ENCODE data around the gene BEND6. TPM values are rescaled to one million over a fixed set of nuclear protein-coding genes. Genes with fewer than 3 reads are reported as not detected.
A peak's percentile ranks its signal among the peaks of the same experiment; 100 is the strongest.

BEND6 gene
- total and polyA plus RNA-seq, 12 donors = 0.07 to 1.8 (median 0.36) TPM

DNA sequence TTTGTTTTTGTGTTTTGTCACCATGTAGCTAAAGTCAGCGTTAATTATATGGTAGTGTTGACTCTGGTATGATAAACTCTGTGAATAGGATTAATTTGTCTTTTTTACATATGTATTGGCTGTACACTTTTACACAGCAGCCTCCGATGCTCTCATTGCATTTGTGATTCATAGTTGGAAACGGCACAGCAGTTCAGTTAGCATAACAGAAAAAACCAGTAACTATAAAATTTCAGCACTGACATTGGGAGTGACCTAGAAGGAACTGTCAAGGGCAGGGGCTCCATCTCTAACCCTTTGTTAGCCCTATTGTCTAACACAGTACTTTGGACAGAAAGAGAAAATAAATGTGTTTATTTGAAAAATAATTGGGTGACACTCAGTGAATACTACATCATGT is 5.6 kb upstream of the BEND6 start:
- intact Hi-C loops (cut with DNase I) = no loop called here

DNA sequence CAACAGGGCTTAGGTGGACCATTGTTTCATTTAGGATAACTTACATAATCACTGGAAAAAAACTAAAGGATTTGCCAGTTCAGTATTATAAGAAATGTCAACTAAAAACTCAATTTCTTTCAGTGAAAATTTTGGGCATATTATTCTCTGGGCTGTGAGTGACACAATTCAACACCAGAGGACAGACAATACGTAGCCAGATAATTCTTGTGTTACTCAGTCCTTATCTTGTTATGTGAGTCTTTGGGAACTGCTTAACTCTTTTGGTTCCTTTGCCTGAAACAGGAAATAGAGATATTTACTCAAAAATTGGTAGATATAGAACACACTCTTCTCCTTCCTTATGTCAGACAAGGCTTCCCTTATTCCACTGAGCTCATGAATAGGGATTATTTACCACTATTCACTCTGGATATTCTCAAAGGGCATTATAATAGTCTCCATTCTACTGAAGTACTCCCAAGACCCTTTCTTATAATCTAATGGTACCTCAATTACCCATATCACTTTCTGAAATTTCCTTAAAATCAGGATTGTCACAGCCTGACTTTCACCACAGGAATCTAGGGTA is 4.9 kb upstream of the BEND6 start:
- TF ChIP-seq, protein P1, sequence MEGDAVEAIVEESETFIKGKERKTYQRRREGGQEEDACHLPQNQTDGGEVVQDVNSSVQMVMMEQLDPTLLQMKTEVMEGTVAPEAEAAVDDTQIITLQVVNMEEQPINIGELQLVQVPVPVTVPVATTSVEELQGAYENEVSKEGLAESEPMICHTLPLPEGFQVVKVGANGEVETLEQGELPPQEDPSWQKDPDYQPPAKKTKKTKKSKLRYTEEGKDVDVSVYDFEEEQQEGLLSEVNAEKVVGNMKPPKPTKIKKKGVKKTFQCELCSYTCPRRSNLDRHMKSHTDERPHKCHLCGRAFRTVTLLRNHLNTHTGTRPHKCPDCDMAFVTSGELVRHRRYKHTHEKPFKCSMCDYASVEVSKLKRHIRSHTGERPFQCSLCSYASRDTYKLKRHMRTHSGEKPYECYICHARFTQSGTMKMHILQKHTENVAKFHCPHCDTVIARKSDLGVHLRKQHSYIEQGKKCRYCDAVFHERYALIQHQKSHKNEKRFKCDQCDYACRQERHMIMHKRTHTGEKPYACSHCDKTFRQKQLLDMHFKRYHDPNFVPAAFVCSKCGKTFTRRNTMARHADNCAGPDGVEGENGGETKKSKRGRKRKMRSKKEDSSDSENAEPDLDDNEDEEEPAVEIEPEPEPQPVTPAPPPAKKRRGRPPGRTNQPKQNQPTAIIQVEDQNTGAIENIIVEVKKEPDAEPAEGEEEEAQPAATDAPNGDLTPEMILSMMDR (IDR thresholded peaks at IDR 0.05) = no peak
- no peaks in the 10 kb centered on the region for H3K36me3 ChIP-seq
- H3K4me1 ChIP-seq = peaks cover 0 to 17% (median 9%) of the 10 kb centered on the region in 9 donors
- DNase-seq = no peak
- ATAC-seq = no peak
- H3K27ac ChIP-seq = no peak overlapping the region
- H3K9me3 ChIP-seq = no peaks in the 10 kb centered on the region
- intact Hi-C loops (cut with DNase I) = loop anchor here in 2 of 10 donors (10.0 kb wide), 1 partner anchor 45 kb away; no protein-coding TSS in a partner anchor
- WGBS, 2 donors = 11 to 22% methylated on average over 1 of the region's 1 CpG
- H3K4me3 ChIP-seq = no peak overlapping the region
- peaks cover 0 to 23% (median 3%) of the 10 kb centered on the region in 7 donors for H3K27me3 ChIP-seq

More for the DNA sequence above, 5.6 kb upstream of the BEND6 start:
- H3K4me3 ChIP-seq = no peak overlapping the region
- DNase-seq = no peak
- ATAC-seq = no peak
- no peaks in the 10 kb centered on the region for H3K9me3 ChIP-seq
- H3K27ac ChIP-seq = no peak overlapping the region
- WGBS, 2 donors = 71 to 74% methylated on average over 3 of the region's 3 CpGs
- peaks cover 0 to 16% (median 8%) of the 10 kb centered on the region in 9 donors for H3K4me1 ChIP-seq
- H3K36me3 ChIP-seq = no peaks in the 10 kb centered on the region
- TF ChIP-seq, protein P1 (IDR thresholded peaks at IDR 0.05) = no peak
- H3K27me3 ChIP-seq = peaks cover 0 to 19% (median 3%) of the 10 kb centered on the region in 7 donors

- H3K9me3 ChIP-seq = no peaks in the 10 kb centered on the region
- H3K27me3 ChIP-seq = peaks cover 0 to 35% (median 7%) of the 10 kb centered on the region in 7 donors
- TF ChIP-seq, protein P1 (IDR thresholded peaks at IDR 0.05) = no peak
- DNase-seq = no peak
- no peak overlapping the region for H3K4me3 ChIP-seq
- peaks cover 0 to 27% (median 17%) of the 10 kb centered on the region in 9 donors for H3K4me1 ChIP-seq
- 67 to 81% methylated on average over 3 of the region's 3 CpGs for WGBS, 2 donors
- intact Hi-C loops (cut with DNase I) = loop anchor here in 2 of 10 donors (10.0 kb wide), 1 partner anchor 46 kb away; no protein-coding TSS in a partner anchor
- H3K27ac ChIP-seq = no peak overlapping the region
- ATAC-seq = no peak
- no peaks in the 10 kb centered on the region for H3K36me3 ChIP-seq
These were observed 3.7 kb upstream of the BEND6 start for GRCh38 chr6:56951049-56951831.

DNA sequence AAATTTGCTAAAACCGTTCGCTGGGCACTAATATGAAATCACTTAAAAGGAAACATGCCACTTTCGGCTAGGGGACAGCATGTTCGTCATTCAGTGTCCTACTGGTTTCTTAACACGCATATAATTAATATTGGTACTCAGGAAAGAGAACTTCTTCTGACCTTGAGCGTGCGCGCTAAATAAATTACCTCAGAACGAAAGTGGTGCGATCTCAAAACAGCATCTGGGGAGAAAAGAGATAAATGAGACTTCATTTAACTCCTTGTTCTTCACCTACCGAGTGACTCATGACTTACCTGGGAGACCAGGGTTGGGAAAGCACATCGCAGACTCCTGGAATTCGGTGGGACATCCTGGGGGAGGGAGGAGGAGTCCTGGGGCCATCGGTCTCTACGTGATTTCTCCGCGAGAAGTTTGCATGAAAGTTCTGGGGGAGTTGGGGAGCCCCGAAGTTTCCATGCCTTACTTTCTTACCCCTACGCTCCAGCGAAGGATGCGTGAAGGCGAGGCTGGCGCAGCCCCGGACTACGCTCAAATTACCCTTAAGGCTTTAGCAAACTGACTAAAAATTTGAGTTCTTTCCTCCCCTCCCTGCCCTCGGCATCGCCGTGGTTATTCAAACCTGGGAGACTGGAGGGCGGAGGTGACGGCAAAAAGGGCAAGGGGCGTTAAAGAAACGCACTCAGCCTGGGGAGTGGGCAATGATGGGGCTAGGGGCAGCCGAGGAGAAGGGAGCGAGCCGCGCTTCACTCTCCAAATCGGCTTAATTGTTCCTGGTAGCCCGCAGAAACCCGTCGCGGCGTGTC is 1.1 kb upstream of the BEND6 start:
- no peaks in the 10 kb centered on the region for H3K9me3 ChIP-seq
- no peaks in the 10 kb centered on the region for H3K36me3 ChIP-seq
- H3K27ac ChIP-seq = peak overlapping the region in 1 of 10 donors; percentile 47
- H3K27me3 ChIP-seq = peaks cover 0 to 48% (median 15%) of the 10 kb centered on the region in 7 donors
- no peak for DNase-seq
- no peak for ATAC-seq
- H3K4me3 ChIP-seq = peak overlapping the region; percentile 11 to 65 (median 58)
- WGBS, 2 donors = 2 to 3% methylated on average over 42 of the region's 42 CpGs
- peaks cover 0 to 27% (median 17%) of the 10 kb centered on the region in 9 donors for H3K4me1 ChIP-seq
- TF ChIP-seq, protein P1 (IDR thresholded peaks at IDR 0.05) = no peak
- intact Hi-C loops (cut with DNase I) = loop anchor here in 2 of 10 donors (10.0 kb wide), 1 partner anchor 49 kb away; no protein-coding TSS in a partner anchor

Measured in heart right ventricle (tissue), 16 donors.